ENCODE results near the gene UCHL3. TPM values are rescaled to one million over a fixed set of nuclear protein-coding genes. Genes with fewer than 3 reads are reported as not detected.

The UCHL3 gene
- total RNA-seq, 2 experiments from 2014 or later, result 34.7 to 49.5 TPM

DNA sequence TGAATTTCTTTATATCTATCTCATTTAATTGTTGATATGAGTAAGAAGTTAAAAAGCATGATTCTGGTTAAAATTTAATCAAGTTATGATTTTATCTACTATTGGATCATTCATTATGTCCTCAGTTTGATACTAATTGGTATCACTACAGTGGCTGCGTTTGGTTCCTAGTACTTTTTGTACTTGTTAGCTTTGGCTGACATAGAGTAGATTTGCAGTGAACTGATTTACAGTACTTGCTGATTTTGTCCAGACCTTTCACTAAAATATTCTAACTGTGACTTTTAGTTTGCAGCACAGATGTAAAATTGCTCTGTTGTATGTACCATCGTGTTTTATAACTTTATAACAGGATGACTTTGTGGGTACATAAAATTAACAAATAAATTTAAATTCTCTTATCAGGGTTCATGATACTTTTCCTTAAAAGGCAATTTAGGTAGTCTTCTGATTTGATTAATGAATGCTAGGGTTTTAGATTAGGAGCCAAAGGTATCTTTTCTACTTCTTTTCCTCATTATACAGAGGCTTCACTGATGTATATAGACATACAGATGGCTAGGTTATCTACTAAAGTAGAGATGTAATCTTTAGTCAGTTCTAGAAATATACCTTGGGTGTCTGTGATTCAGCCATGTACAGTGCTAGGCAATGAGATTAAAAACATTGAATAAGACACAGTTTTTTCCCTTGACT is 8.7 kb downstream of the UCHL3 start:
- no TSS peak for BruUV-seq (replicated peaks)
- Histone ChIP-seq H4K20me1 (ENCODE audit: insufficient read depth, low read length) (no peaks in the 10 kb centered on the region), H3K4me2 (ENCODE audit: low read length) (no peak overlapping the region), H3K9me2 (ENCODE audit: insufficient read depth, low read length) (no peaks in the 10 kb centered on the region), H3K27ac (ENCODE audit: low read depth, low read length, poor library complexity, severe bottlenecking) (no peak overlapping the region), H3K4me3 (ENCODE audit: low read depth, low read length, poor library complexity, severe bottlenecking) (no peak overlapping the region), H2AFZ (ENCODE audit: low read length) (no peak overlapping the region), H3K36me3 (ENCODE audit: insufficient read depth, low read length) (peaks cover 64% of the 10 kb centered on the region), H3K9me3 (ENCODE audit: low read length) (no peaks in the 10 kb centered on the region), H3K4me1 (ENCODE audit: insufficient read depth, low read length, poor library complexity, severe bottlenecking) (no peaks in the 10 kb centered on the region), H3K79me2 (ENCODE audit: insufficient read depth, low read depth, low read length) (peaks cover 22% of the 10 kb centered on the region; the same call in 1 of the 2 replicates)
- no peak for DNase-seq (ENCODE audit: low spot score)
- ChIA-PET POLR2A (interaction anchor here (0.6 kb wide), 1 partner anchor 137 kb away, joined by 5 read pairs; no protein-coding TSS in a partner anchor), CTCF (ENCODE audit: unreplicated experiment) (no interaction called here)
- intact Hi-C loops (cut with micrococcal nuclease; ENCODE audit: unreplicated experiment), result no loop called here
- TF ChIP-seq, protein P1, sequence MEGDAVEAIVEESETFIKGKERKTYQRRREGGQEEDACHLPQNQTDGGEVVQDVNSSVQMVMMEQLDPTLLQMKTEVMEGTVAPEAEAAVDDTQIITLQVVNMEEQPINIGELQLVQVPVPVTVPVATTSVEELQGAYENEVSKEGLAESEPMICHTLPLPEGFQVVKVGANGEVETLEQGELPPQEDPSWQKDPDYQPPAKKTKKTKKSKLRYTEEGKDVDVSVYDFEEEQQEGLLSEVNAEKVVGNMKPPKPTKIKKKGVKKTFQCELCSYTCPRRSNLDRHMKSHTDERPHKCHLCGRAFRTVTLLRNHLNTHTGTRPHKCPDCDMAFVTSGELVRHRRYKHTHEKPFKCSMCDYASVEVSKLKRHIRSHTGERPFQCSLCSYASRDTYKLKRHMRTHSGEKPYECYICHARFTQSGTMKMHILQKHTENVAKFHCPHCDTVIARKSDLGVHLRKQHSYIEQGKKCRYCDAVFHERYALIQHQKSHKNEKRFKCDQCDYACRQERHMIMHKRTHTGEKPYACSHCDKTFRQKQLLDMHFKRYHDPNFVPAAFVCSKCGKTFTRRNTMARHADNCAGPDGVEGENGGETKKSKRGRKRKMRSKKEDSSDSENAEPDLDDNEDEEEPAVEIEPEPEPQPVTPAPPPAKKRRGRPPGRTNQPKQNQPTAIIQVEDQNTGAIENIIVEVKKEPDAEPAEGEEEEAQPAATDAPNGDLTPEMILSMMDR (conservative IDR thresholded peaks at IDR 0.05; ENCODE audit: low read length), result no peak
- no peak for TF ChIP-seq EZH2phosphoT487 (IDR thresholded peaks at IDR 0.05; ENCODE audit: borderline replicate concordance, low read depth, low read length)

GRCh38 chr13:75566658-75567057 is 17.1 kb downstream of the UCHL3 start:
- H3K27ac ChIP-seq (ENCODE audit: low read depth, low read length, poor library complexity, severe bottlenecking), result no peak overlapping the region
- H3K9me3 ChIP-seq (ENCODE audit: low read length), result no peaks in the 10 kb centered on the region
- intact Hi-C loops (cut with micrococcal nuclease; ENCODE audit: unreplicated experiment), result no loop called here
- no peak overlapping the region for H3K4me2 ChIP-seq (ENCODE audit: low read length)
- no peak overlapping the region for H2AFZ ChIP-seq (ENCODE audit: low read length)
- ChIA-PET CTCF (ENCODE audit: unreplicated experiment) (no interaction called here), POLR2A (interaction anchor here (0.6 kb wide), 2 partner anchors 16 to 1468 kb away, joined by 3 to 4 read pairs; no protein-coding TSS in a partner anchor)
- DNase-seq (ENCODE audit: low spot score), result peak; percentile 9
- TF ChIP-seq, protein P1 (conservative IDR thresholded peaks at IDR 0.05; ENCODE audit: low read length), result peak; percentile 72
- no peak for TF ChIP-seq EZH2phosphoT487 (IDR thresholded peaks at IDR 0.05; ENCODE audit: borderline replicate concordance, low read depth, low read length)
- no peak overlapping the region for H3K4me3 ChIP-seq (ENCODE audit: low read depth, low read length, poor library complexity, severe bottlenecking)
- H3K79me2 ChIP-seq (ENCODE audit: insufficient read depth, low read depth, low read length), result no peaks in the 10 kb centered on the region
- no peaks in the 10 kb centered on the region for H3K9me2 ChIP-seq (ENCODE audit: insufficient read depth, low read length)
- H4K20me1 ChIP-seq (ENCODE audit: insufficient read depth, low read length), result no peaks in the 10 kb centered on the region
- no TSS peak for BruUV-seq (replicated peaks)
- H3K36me3 ChIP-seq (ENCODE audit: insufficient read depth, low read length), result peaks cover 91% of the 10 kb centered on the region
- H3K4me1 ChIP-seq (ENCODE audit: insufficient read depth, low read length, poor library complexity, severe bottlenecking), result no peaks in the 10 kb centered on the region

DNA sequence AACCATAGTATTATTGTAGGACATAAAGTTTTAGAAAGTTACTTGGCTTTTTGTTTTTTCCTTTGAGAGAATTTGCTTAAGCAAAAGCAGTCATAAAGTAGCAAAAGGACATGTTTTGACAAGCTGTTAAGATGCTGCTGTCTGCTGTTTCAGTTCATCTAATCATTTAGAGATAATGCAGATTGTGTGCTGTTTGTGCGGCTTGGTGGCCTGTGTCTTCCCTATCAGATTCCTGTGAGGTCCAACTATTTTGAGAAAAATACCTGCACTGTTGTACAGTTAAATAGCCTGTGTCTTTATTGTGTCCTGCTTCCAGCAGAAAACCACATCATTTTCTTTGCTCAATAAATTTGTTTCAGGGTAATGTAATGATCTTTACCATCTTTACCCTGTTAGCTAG is 20.0 kb downstream of the UCHL3 start:
- no peak for DNase-seq (ENCODE audit: low spot score)
- Histone ChIP-seq H4K20me1 (ENCODE audit: insufficient read depth, low read length) (no peaks in the 10 kb centered on the region), H3K4me3 (ENCODE audit: low read depth, low read length, poor library complexity, severe bottlenecking) (no peak overlapping the region), H2AFZ (ENCODE audit: low read length) (no peak overlapping the region), H3K36me3 (ENCODE audit: insufficient read depth, low read length) (peaks cover 94% of the 10 kb centered on the region), H3K27ac (ENCODE audit: low read depth, low read length, poor library complexity, severe bottlenecking) (no peak overlapping the region), H3K4me1 (ENCODE audit: insufficient read depth, low read length, poor library complexity, severe bottlenecking) (no peaks in the 10 kb centered on the region), H3K9me2 (ENCODE audit: insufficient read depth, low read length) (no peaks in the 10 kb centered on the region), H3K9me3 (ENCODE audit: low read length) (no peaks in the 10 kb centered on the region), H3K79me2 (ENCODE audit: insufficient read depth, low read depth, low read length) (no peaks in the 10 kb centered on the region), H3K4me2 (ENCODE audit: low read length) (no peak overlapping the region)
- ChIA-PET POLR2A (interaction anchor here (0.9 to 1.2 kb wide), 4 partner anchors 8 to 324 kb away, joined by 3 read pairs; no protein-coding TSS in a partner anchor), CTCF (ENCODE audit: unreplicated experiment) (no interaction called here)
- no TSS peak for BruUV-seq (replicated peaks)
- no peak for TF ChIP-seq EZH2phosphoT487 (IDR thresholded peaks at IDR 0.05; ENCODE audit: borderline replicate concordance, low read depth, low read length)
- intact Hi-C loops (cut with micrococcal nuclease; ENCODE audit: unreplicated experiment), result no loop called here
